IMR-90 (cell line): ENCODE data around the gene TMBIM6. TPM values are rescaled to one million over a fixed set of nuclear protein-coding genes. Genes with fewer than 3 reads are reported as not detected.
A peak's percentile ranks its signal among the peaks of the same experiment; 100 is the strongest.

Source experiments
- ATAC-seq: fragments of 200-7000 bp; cut with Tn5 transposase; 2 replicates; pipeline ENCODE4 v1.9.1; 2020; ENCODE audit warnings: low read depth, mild to moderate bottlenecking, moderate library complexity
- BruUV-seq: library from RNA; stranded (reverse); fragments of 400-500 nt; replicated peaks from 2 replicates; lab custom pipeline; 2021; lab: Mats Ljungman, UMichigan
- CTCF ChIA-PET: fragments of 300-600 bp; formaldehyde crosslinking; extraction: SDS; loops from one replicate; lab custom pipeline; 2021; ENCODE audit warnings: antibody characterized with exemption; lab: Yijun Ruan, JAX
- POLR2A ChIA-PET: fragments of 300-600 bp; sonication (Branson Sonifier 250); formaldehyde crosslinking; loops from one replicate; lab custom pipeline; 2022; ENCODE audit warnings: antibody characterized with exemption; ENCODE audit not compliant: unreplicated experiment; lab: Charles Lee
- DNase-seq: peaks from one replicate; pipeline ENCODE4 v3.0.0; 2013
- H2AFZ ChIP-seq: replicated peaks from 2 replicates; pipeline ENCODE3; 2013; ENCODE audit warnings: low read length, mild to moderate bottlenecking; ENCODE audit not compliant: poor library complexity
- H2AK5ac ChIP-seq: 2 replicates; pipeline ENCODE4 v1.6.1; 2013; ENCODE audit warnings: low read depth, low read length, inconsistent platforms
- H2AK9ac ChIP-seq: replicated peaks from 2 replicates; pipeline ENCODE3; 2013; ENCODE audit warnings: mild to moderate bottlenecking, low read depth, low read length, moderate library complexity; ENCODE audit not compliant: poor library complexity
- H2BK120ac ChIP-seq: 2 replicates; pipeline ENCODE4 v1.6.1; 2013; ENCODE audit warnings: low read depth, low read length, inconsistent platforms
- H2BK15ac ChIP-seq: 3 replicates; pipeline ENCODE4 v1.6.1; 2013; ENCODE audit warnings: low read depth, low read length, inconsistent platforms
- H2BK20ac ChIP-seq: 2 replicates; pipeline ENCODE4 v1.6.1; 2013; ENCODE audit warnings: low read depth, mild to moderate bottlenecking, inconsistent platforms, low read length, moderate library complexity
- H2BK5ac ChIP-seq: 2 replicates; pipeline ENCODE4 v1.6.1; 2013; ENCODE audit warnings: mild to moderate bottlenecking, low read depth, low read length, inconsistent platforms; ENCODE audit not compliant: poor library complexity, severe bottlenecking
- H3K14ac ChIP-seq: replicated peaks from 2 replicates; pipeline ENCODE4 v1.6.1; 2013; ENCODE audit warnings: low read depth, low read length, inconsistent platforms
- H3K18ac ChIP-seq: 2 replicates; pipeline ENCODE4 v1.6.1; 2013; ENCODE audit warnings: low read depth, low read length, control low read depth
- H3K23ac ChIP-seq: 2 replicates; pipeline ENCODE4 v1.6.1; 2013; ENCODE audit warnings: low read depth, low read length, inconsistent platforms
- H3K27ac ChIP-seq: 2 replicates; pipeline ENCODE4 v1.5.1; 2013; ENCODE audit warnings: mild to moderate bottlenecking, control low read depth, low read length; ENCODE audit not compliant: insufficient read depth
- H3K27me3 ChIP-seq: 2 replicates; pipeline ENCODE4 v1.6.1; 2013; ENCODE audit warnings: low read length; ENCODE audit not compliant: control insufficient read depth, insufficient read depth
- H3K36me3 ChIP-seq: 2 replicates; pipeline ENCODE4 v1.6.1; 2013; ENCODE audit warnings: low read length, mixed read lengths; ENCODE audit not compliant: control insufficient read depth, insufficient read depth
- H3K4ac ChIP-seq: 2 replicates; pipeline ENCODE4 v1.6.1; 2013; ENCODE audit warnings: low read depth, low read length, inconsistent platforms
- H3K4me1 ChIP-seq: 2 replicates; pipeline ENCODE4 v1.6.1; 2013; ENCODE audit warnings: low read length, mixed read lengths; ENCODE audit not compliant: control insufficient read depth, insufficient read depth
- H3K4me2 ChIP-seq: 2 replicates; pipeline ENCODE4 v1.6.1; 2013; ENCODE audit warnings: low read depth, mild to moderate bottlenecking, control low read depth, low read length, moderate library complexity
- H3K4me3 ChIP-seq: 2 replicates; pipeline ENCODE4 v1.5.1; 2013; ENCODE audit warnings: low read depth, mild to moderate bottlenecking, control low read depth, low read length, moderate library complexity; ENCODE audit not compliant: insufficient read depth
- H3K56ac ChIP-seq: 2 replicates; pipeline ENCODE4 v1.6.1; 2013; ENCODE audit warnings: low read length, inconsistent platforms; ENCODE audit not compliant: insufficient read depth; ENCODE audit errors: extremely low read depth
- H3K79me1 ChIP-seq, 2 experiments: 2 replicates each; pipeline ENCODE4 v1.6.1; 2013; ENCODE audit warnings: low read length in 2 of 2, inconsistent platforms in 1 of 2, low read depth in 1 of 2
- H3K9ac ChIP-seq: 2 replicates; pipeline ENCODE4 v1.6.1; 2013; ENCODE audit warnings: low read depth, low read length, control low read depth
- H3K9me1 ChIP-seq: 2 replicates; pipeline ENCODE4 v1.6.1; 2013; ENCODE audit warnings: low read length, inconsistent platforms; ENCODE audit not compliant: insufficient read depth
- H3K9me3 ChIP-seq: 2 replicates; pipeline ENCODE4 v1.6.1; 2013; ENCODE audit warnings: low read length; ENCODE audit not compliant: control insufficient read depth, insufficient read depth
- H4K20me1 ChIP-seq: 2 replicates; pipeline ENCODE4 v1.6.1; 2013; ENCODE audit warnings: low read length, inconsistent platforms; ENCODE audit not compliant: insufficient read depth
- H4K5ac ChIP-seq: 2 replicates; pipeline ENCODE4 v1.6.1; 2013; ENCODE audit warnings: mild to moderate bottlenecking, low read depth, low read length, control low read depth
- H4K8ac ChIP-seq, 2 experiments: 2 replicates each; pipeline ENCODE4 v1.6.1; 2013; ENCODE audit warnings: low read depth in 2 of 2, low read length in 2 of 2, control low read depth in 1 of 2, inconsistent platforms in 1 of 2
- H4K91ac ChIP-seq: 2 replicates; pipeline ENCODE4 v1.6.1; 2013; ENCODE audit warnings: low read depth, low read length, inconsistent platforms; ENCODE audit not compliant: insufficient read depth
- BHLHE40 ChIP-seq: fragments of 150-350 bp; IDR thresholded peaks from 2 replicates; pipeline ENCODE4 v1.6.1; 2016; ENCODE audit warnings: mild to moderate bottlenecking, low read depth, low read length
- CEBPB ChIP-seq: IDR thresholded peaks from 2 replicates; pipeline ENCODE4 v1.6.1; 2012; ENCODE audit warnings: low read depth, low read length, improper control_type of control experiment
- CHD1 ChIP-seq: IDR thresholded peaks from 2 replicates; pipeline ENCODE4 v1.6.1; 2012; ENCODE audit warnings: low read depth, low read length, improper control_type of control experiment
- CTCF ChIP-seq: conservative IDR thresholded peaks from 2 replicates; pipeline ENCODE4 v1.5.1; 2012; ENCODE audit warnings: mild to moderate bottlenecking, low read depth, low read length, improper control_type of control experiment
- FOS ChIP-seq: fragments of 150-350 bp; IDR thresholded peaks from 2 replicates; pipeline ENCODE4 v1.6.1; 2016; ENCODE audit warnings: low read depth, low read length
- MAFK ChIP-seq: IDR thresholded peaks from 2 replicates; pipeline ENCODE4 v1.6.1; 2012; ENCODE audit warnings: low read depth, low read length, improper control_type of control experiment
- MAZ ChIP-seq: IDR thresholded peaks from 2 replicates; pipeline ENCODE4 v1.6.1; 2012; ENCODE audit warnings: low read depth, mild to moderate bottlenecking, low read length, improper control_type of control experiment, moderate library complexity, borderline replicate concordance
- MXI1 ChIP-seq: IDR thresholded peaks from 2 replicates; pipeline ENCODE4 v1.6.1; 2012; ENCODE audit warnings: low read depth, mild to moderate bottlenecking, low read length, moderate library complexity, borderline replicate concordance
- NFE2L2 ChIP-seq: fragments of 150-350 bp; IDR thresholded peaks from 2 replicates; pipeline ENCODE4 v1.6.1; 2016; ENCODE audit warnings: low read depth, mild to moderate bottlenecking, low read length
- POLR2A ChIP-seq: IDR thresholded peaks from 2 replicates; pipeline ENCODE4 v1.6.1; 2012; ENCODE audit warnings: mild to moderate bottlenecking, low read depth, low read length
- RAD21 ChIP-seq: IDR thresholded peaks from 2 replicates; pipeline ENCODE4 v1.6.1; 2012; ENCODE audit warnings: low read length, improper control_type of control experiment
- RCOR1 ChIP-seq: IDR thresholded peaks from 2 replicates; pipeline ENCODE4 v1.6.1; 2012; ENCODE audit warnings: mild to moderate bottlenecking, low read length, improper control_type of control experiment; ENCODE audit not compliant: insufficient replicate concordance
- RFX5 ChIP-seq: IDR thresholded peaks from 2 replicates; pipeline ENCODE4 v1.8.0; 2012; ENCODE audit warnings: low read depth, mild to moderate bottlenecking, low read length, moderate library complexity
- SMC3 ChIP-seq: fragments of 150-350 bp; IDR thresholded peaks from 2 replicates; pipeline ENCODE4 v1.6.1; 2016; ENCODE audit warnings: low read depth, mild to moderate bottlenecking, antibody characterized with exemption, low read length, moderate library complexity
- WGBS, 2 experiments: methylation state at CpG; one replicate each; pipeline versions ENCODE4 v1.1.5 to v1.1.7; 2013; ENCODE audit warnings: missing lambda C conversion rate in 2 of 2; ENCODE audit not compliant: insufficient read length in 1 of 2; ENCODE audit errors: extremely low coverage in 2 of 2; 5-methylcytosine and 5-hydroxymethylcytosine counted together
- dilution Hi-C: fragments of 300-500 bp; cut with HindIII; formaldehyde crosslinking; loops from one replicate; pipeline ENCODE4 v1.14.3; 2018; ENCODE audit warnings: low sequenced_read_pairs; ENCODE audit not compliant: unreplicated experiment
- in situ Hi-C: fragments of 300-500 bp; cut with MboI; formaldehyde crosslinking; loops from 3 replicates; pipeline ENCODE4 v1.14.3; 2019; ENCODE audit warnings: low sequenced_read_pairs, inconsistent platforms, mixed read lengths
- intact Hi-C: fragments of 100-400 bp; cut with micrococcal nuclease; formaldehyde crosslinking; loops from 2 replicates; pipeline ENCODE4 v1.10.0; 2022
- polyA plus RNA-seq, 3 experiments: library from polyadenylated mRNA; depleted of rRNA; stranded (reverse); fragments of >200 nt; gene quantifications; 2 replicates each; pipeline ENCODE4 v1.2.3, GENCODE V29; 2012; ENCODE audit warnings: low replicate concordance in 1 of 3
- total RNA-seq: library from RNA; depleted of rRNA; stranded (reverse); fragments of >200 nt; gene quantifications from 2 replicates; pipeline ENCODE4 v1.2.3, GENCODE V29; 2012

Gene TMBIM6
- total and polyA plus RNA-seq, 2 of the 4 experiments (the other 2 are of a cell fraction), result 255 to 285 TPM

GRCh38 chr12:49794811-49795653 is 53.7 kb downstream of the TMBIM6 start:
- Histone ChIP-seq H2AFZ (no peak overlapping the region), H3K56ac (no peak overlapping the region), H3K4me1 (no peaks in the 10 kb centered on the region), H3K79me1 (no peaks in the 10 kb centered on the region), H2BK20ac (no peak overlapping the region), H2AK5ac (no peak overlapping the region), H2BK5ac (no peak overlapping the region), H3K9ac (no peak overlapping the region), H3K36me3 (peaks cover 72% of the 10 kb centered on the region), H2BK120ac (no peak overlapping the region), H3K27me3 (no peaks in the 10 kb centered on the region), H3K27ac (no peak overlapping the region), H3K4me3 (no peak overlapping the region), H3K23ac (no peak overlapping the region), H3K4me2 (no peak overlapping the region), H4K20me1 (peaks cover 5% of the 10 kb centered on the region; the same call in 1 of the 2 replicates), H3K18ac (no peak overlapping the region), H2BK15ac (no peak overlapping the region), H3K9me3 (no peaks in the 10 kb centered on the region), H3K4ac (no peak overlapping the region), H2AK9ac (no peak overlapping the region), H4K8ac (no peak overlapping the region), H3K14ac (no peak overlapping the region), H4K91ac (no peak overlapping the region), H4K5ac (no peak overlapping the region), H3K9me1 (no peaks in the 10 kb centered on the region)
- BruUV-seq, result TSS peak; percentile 19
- ChIA-PET POLR2A (no interaction called here), CTCF (no interaction called here)
- intact Hi-C loops, result no loop called here
- WGBS, 2 experiments, result 100% methylated on average over 11 of the region's 32 CpGs; no CpG with 5 or more reads in 1 of the 2 experiments
- in situ Hi-C loops, result no loop called here
- DNase-seq (no peak), ATAC-seq (no peak)
- no peak for TF ChIP-seq MAZ
- no peak for TF ChIP-seq FOS
- TF ChIP-seq NFE2L2, result no peak
- no peak for TF ChIP-seq POLR2A
- no peak for TF ChIP-seq RFX5
- no peak for TF ChIP-seq MAFK
- TF ChIP-seq CTCF, result no peak
- TF ChIP-seq CHD1, result no peak
- TF ChIP-seq MXI1, result no peak
- TF ChIP-seq RCOR1, result no peak
- TF ChIP-seq RAD21, result no peak
- no peak for TF ChIP-seq SMC3
- TF ChIP-seq CEBPB, result no peak
- no peak for TF ChIP-seq BHLHE40
- dilution Hi-C loops, result no loop called here
